Breast epithelium (tissue), 4 donors: Measurements from ENCODE around the gene WWOX. TPM values are rescaled to one million over a fixed set of nuclear protein-coding genes. Genes with fewer than 3 reads are reported as not detected.

ENCODE experiments used
- DNase-seq, 2 donors: peaks; one replicate each; pipeline ENCODE4 v3.0.0-alpha.2; 2019; ENCODE audit warnings: low spot score in 2 of 2
- H3K27ac ChIP-seq, 2 donors: fragments of 200-600 bp; sonication (generic) in 1 of 2; one replicate each; pipeline ENCODE4 v1.5.1; 2016 to 2019; ENCODE audit warnings: mild to moderate bottlenecking in 1 of 2
- H3K27me3 ChIP-seq, 2 donors: fragments of 200-600 bp; sonication (generic) in 1 of 2; one replicate each; pipeline versions ENCODE4 v1.5.1 to v1.6.0; 2017 to 2019; ENCODE audit warnings: control low read depth in 1 of 2, mild to moderate bottlenecking in 1 of 2
- H3K36me3 ChIP-seq: fragments of 200-600 bp; one replicate; pipeline ENCODE4 v1.5.1; 2019
- H3K4me1 ChIP-seq, 2 donors: fragments of 200-600 bp; sonication (generic); one replicate each; pipeline ENCODE4 v1.5.1; 2016 to 2019; ENCODE audit warnings: control low read depth in 1 of 2
- H3K4me3 ChIP-seq, 3 donors: fragments of 200-600 bp; sonication (generic); 1 replicate in 2 of 3; 2 replicates in 1 of 3; pipeline ENCODE4 v1.5.1; 2016 to 2019; ENCODE audit warnings: mild to moderate bottlenecking in 3 of 3, moderate library complexity in 2 of 3
- H3K9me3 ChIP-seq, 2 donors: fragments of 200-600 bp; sonication (generic) in 1 of 2; one replicate each; pipeline ENCODE4 v1.5.1; 2016 to 2019; ENCODE audit warnings: control low read depth in 1 of 2
- POLR2A ChIP-seq: fragments of 450-650 bp; IDR thresholded peaks from one replicate; pipeline ENCODE4 v1.6.1; 2016; ENCODE audit warnings: antibody characterized with exemption, mild to moderate bottlenecking, moderate library complexity
- POLR2AphosphoS5 ChIP-seq, 3 donors: sonication (generic); formaldehyde crosslinking; IDR thresholded peaks; one replicate each; pipeline ENCODE4 v1.6.1; 2017; ENCODE audit warnings: antibody characterized with exemption in 3 of 3
- intact Hi-C: fragments of 100-400 bp; cut with DNase I; formaldehyde crosslinking; loops from one replicate; pipeline ENCODE4 v1.15.1; 2023; ENCODE audit warnings: low total_unique reads
- total RNA-seq, 3 donors: library from RNA; depleted of rRNA; stranded (reverse); fragments of >200 nt; gene quantifications; one replicate each; pipeline ENCODE4 v1.1.0, GENCODE V29; 2016
- TF ChIP-seq, protein P1 (sequence below), 3 donors: fragments of 450-650 bp; IDR thresholded peaks; one replicate each; pipeline ENCODE4 v1.5.1; 2016 to 2017; ENCODE audit warnings: antibody characterized with exemption in 3 of 3, mild to moderate bottlenecking in 3 of 3, moderate library complexity in 3 of 3

WWOX gene
- total RNA-seq, 3 donors from 2014 or later = 42.9 to 73.6 (median 43.4) TPM

DNA sequence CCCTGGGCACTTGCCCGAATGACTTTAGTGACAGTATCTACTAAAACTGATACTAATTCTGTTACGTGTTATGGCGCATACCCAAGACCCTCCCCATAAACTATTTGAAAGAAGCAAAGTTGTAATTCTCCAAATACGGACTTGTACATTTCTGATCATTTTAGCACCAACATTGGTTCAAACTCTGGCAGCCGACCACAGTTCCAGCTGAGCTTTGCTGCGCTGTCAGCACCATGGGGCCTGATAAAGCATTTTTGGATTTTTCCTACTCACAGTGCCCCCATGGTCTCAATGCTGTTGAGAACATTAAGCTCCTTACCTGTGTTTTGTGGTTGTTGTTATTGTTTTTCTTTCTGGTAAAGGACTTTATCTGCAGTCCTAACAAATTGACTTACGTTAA is 1040.3 kb downstream of the WWOX start:
- intact Hi-C loops = no loop called here
- Histone ChIP-seq H3K9me3 (no peaks in the 10 kb centered on the region), H3K27me3 (no peaks in the 10 kb centered on the region), H3K4me3 (no peak overlapping the region), H3K4me1 (no peaks in the 10 kb centered on the region), H3K36me3 (no peaks in the 10 kb centered on the region), H3K27ac (no peak overlapping the region)
- no peak for DNase-seq
- TF ChIP-seq POLR2AphosphoS5 (IDR thresholded peaks at IDR 0.05) (no peak), POLR2A (no peak)
- TF ChIP-seq, protein P1, sequence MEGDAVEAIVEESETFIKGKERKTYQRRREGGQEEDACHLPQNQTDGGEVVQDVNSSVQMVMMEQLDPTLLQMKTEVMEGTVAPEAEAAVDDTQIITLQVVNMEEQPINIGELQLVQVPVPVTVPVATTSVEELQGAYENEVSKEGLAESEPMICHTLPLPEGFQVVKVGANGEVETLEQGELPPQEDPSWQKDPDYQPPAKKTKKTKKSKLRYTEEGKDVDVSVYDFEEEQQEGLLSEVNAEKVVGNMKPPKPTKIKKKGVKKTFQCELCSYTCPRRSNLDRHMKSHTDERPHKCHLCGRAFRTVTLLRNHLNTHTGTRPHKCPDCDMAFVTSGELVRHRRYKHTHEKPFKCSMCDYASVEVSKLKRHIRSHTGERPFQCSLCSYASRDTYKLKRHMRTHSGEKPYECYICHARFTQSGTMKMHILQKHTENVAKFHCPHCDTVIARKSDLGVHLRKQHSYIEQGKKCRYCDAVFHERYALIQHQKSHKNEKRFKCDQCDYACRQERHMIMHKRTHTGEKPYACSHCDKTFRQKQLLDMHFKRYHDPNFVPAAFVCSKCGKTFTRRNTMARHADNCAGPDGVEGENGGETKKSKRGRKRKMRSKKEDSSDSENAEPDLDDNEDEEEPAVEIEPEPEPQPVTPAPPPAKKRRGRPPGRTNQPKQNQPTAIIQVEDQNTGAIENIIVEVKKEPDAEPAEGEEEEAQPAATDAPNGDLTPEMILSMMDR (IDR thresholded peaks at IDR 0.05) = no peak

- Histone ChIP-seq H3K36me3 (no peaks in the 10 kb centered on the region), H3K4me3 (no peak overlapping the region), H3K27ac (no peak overlapping the region), H3K4me1 (no peaks in the 10 kb centered on the region), H3K27me3 (no peaks in the 10 kb centered on the region), H3K9me3 (no peaks in the 10 kb centered on the region)
- DNase-seq = no peak
- TF ChIP-seq POLR2AphosphoS5 (IDR thresholded peaks at IDR 0.05) = no peak
- TF ChIP-seq, protein P1 (IDR thresholded peaks at IDR 0.05) = no peak
- TF ChIP-seq POLR2A = no peak
- intact Hi-C loops = no loop called here
Measured at GRCh38 chr16:79143026-79143425, 1043.6 kb downstream of the WWOX start.

GRCh38 chr16:79150151-79150550 is 1050.7 kb downstream of the WWOX start:
- DNase-seq = no peak
- Histone ChIP-seq H3K27ac (no peak overlapping the region), H3K27me3 (no peaks in the 10 kb centered on the region), H3K9me3 (no peaks in the 10 kb centered on the region), H3K4me1 (no peaks in the 10 kb centered on the region), H3K36me3 (no peaks in the 10 kb centered on the region), H3K4me3 (no peak overlapping the region)
- intact Hi-C loops = no loop called here
- TF ChIP-seq POLR2AphosphoS5 (IDR thresholded peaks at IDR 0.05) (no peak), POLR2A (no peak)
- TF ChIP-seq, protein P1 (IDR thresholded peaks at IDR 0.05) = no peak

DNA sequence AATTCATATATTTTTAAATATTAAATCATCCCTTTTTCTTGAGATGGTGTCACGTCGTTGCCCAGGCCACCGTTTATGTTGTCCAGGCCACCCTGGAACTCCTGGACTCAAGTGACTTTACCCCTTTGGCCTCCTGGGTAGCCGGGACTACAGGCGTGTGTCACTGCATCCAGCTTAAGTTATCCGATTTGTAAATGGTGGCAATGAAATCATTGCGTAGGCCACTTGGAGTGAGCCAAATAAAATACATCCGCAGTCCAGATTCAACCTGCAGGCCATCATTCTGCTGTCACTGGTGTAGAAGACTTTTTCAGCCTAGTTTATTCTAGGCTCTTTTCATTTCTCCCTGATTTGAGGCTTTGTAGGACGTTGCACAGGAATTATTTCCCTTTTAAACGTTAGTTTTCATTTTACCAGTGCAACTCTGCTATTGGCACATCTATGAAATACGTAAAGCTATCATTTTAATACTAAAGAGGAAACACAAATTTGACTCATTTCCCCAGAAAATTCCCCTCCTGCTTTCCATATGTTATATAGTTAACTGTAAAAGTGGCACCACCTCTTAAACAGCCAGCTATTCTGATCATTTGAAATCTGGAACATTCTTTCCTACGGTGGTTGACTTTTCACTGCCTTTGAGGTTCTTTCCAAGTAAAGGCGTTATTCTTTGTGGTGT is 1051.3 kb downstream of the WWOX start:
- Histone ChIP-seq H3K4me3 (no peak overlapping the region), H3K9me3 (no peaks in the 10 kb centered on the region), H3K36me3 (no peaks in the 10 kb centered on the region), H3K27me3 (no peaks in the 10 kb centered on the region), H3K4me1 (no peaks in the 10 kb centered on the region), H3K27ac (no peak overlapping the region)
- no peak for DNase-seq
- TF ChIP-seq POLR2A (no peak), POLR2AphosphoS5 (IDR thresholded peaks at IDR 0.05) (no peak)
- TF ChIP-seq, protein P1 (IDR thresholded peaks at IDR 0.05) = no peak
- intact Hi-C loops = no loop called here

- Histone ChIP-seq H3K9me3 (no peaks in the 10 kb centered on the region), H3K4me3 (no peak overlapping the region), H3K27ac (no peak overlapping the region), H3K27me3 (no peaks in the 10 kb centered on the region), H3K36me3 (no peaks in the 10 kb centered on the region), H3K4me1 (no peaks in the 10 kb centered on the region)
- intact Hi-C loops = no loop called here
- TF ChIP-seq POLR2AphosphoS5 (IDR thresholded peaks at IDR 0.05) = no peak
- TF ChIP-seq, protein P1 (IDR thresholded peaks at IDR 0.05) = no peak
- TF ChIP-seq POLR2A = no peak
- DNase-seq = no peak
Measured at GRCh38 chr16:79154086-79154485, 1054.6 kb downstream of the WWOX start.
